Renal pelvis (tissue), 4 donors: Measurements from ENCODE around the gene MAGI2. TPM values are rescaled to one million over a fixed set of nuclear protein-coding genes. Genes with fewer than 3 reads are reported as not detected.
A peak's percentile ranks its signal among the peaks of the same experiment; 100 is the strongest.

Experiments used
- DNase-seq: peaks from one replicate; pipeline ENCODE4 v3.0.0-alpha.2; 2013
- polyA plus RNA-seq, 3 donors: library from polyadenylated mRNA; unstranded; fragments of 120-200 nt; gene quantifications; one replicate each; pipeline ENCODE4 v1.2.1, GENCODE V29; 2013; ENCODE audit not compliant: insufficient read length in 3 of 3

The MAGI2 gene
- polyA plus RNA-seq, 3 donors: 33.9 to 41.0 (median 34.3) TPM

DNA sequence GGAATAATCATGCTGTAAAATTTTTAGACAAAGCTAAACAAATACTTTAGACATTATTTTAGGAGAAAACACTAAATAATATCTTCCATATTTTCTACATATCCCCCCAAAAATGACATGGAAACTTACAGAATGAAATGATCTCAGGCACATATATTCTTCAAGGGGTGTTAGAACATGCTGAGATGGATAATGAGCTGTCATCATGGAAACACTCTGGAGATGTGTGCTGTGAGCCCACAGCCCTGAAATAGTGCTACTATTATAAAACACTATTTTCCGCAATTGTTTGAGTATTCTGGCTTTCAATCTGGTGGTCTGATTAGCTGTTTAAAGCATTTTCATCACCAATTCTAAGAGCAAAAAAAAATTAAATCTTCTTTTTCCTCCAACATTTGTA is 1269.2 kb downstream of the MAGI2 start:
- no peak for DNase-seq

DNA sequence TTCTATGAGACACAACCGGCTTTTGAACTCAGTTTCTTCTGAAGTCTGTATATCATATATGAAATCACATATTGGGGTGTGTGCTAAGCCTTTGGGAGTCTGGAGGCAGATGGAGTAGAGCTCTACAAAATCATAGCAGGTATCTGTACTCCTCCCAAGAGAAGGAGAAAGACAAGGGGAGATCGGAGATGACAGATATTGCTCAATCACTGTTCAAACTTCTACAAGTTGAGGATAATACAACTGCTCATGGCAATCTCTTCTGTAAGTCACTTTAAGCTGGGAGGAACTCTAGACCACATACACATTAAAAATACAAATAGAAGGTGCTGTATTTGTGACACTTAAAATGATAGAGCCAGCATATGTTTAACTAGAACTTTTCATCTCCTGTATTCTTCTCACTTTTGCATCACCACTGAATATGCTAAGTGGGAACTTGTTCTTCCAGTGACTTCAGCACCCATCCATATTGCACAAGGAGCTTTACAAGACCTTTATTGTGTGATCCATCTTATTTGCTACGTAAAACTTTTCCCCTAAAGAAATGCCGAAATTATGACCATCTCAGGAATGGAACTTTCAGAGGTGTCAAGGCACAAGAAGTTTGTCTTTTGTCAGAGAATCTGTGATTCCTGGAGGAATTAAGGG is 1273.5 kb downstream of the MAGI2 start:
- DNase-seq: no peak

GRCh38 chr7:78179211-78179610 is 1274.3 kb downstream of the MAGI2 start:
- DNase-seq: no peak

DNA sequence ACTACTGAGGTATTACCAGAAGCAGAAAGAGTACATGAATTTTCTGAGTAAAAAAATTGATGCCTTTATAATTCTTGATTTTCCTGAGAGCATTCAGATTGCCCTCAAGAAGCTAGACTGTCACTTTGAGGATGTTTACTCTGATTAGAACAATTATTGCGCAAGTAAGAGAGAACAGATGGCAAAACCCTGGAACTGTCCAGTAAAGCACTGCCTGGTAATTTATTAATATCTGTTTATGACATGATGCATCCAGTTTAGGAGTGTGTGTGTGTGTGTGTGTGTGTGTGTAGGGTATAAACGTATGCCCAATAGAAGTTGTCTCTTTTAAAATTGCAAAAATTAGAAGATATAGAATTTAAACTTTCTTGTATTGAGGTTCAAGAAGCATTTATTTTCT is 1275.1 kb downstream of the MAGI2 start:
- DNase-seq: no peak

DNA sequence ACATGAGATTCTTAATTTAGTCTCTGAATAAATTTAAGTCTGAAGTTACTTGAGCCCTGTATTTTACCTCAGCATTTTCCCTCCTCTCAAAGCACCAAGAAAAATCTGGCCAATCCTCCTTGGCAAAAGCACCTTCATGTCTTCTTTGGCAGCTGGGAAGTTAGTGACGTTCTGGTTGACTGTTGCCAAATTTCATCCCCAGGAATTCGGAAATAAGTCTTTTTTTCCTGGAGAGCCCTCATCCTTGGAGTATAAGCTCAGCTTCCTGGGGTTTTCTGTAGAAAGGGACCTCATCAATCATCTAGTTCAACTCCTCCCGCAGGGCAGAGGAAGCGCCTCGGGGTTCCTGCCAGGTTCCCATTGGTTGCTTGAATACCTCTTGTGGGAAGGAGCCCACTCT is 1277.3 kb downstream of the MAGI2 start:
- DNase-seq: no peak

GRCh38 chr7:78175330-78176100 is 1278.0 kb downstream of the MAGI2 start:
- peak; percentile 42 for DNase-seq

- no peak for DNase-seq
Measured at GRCh38 chr7:78173666-78174065, 1279.8 kb downstream of the MAGI2 start.

- no peak for DNase-seq
Measured at GRCh38 chr7:78172933-78173591, 1280.4 kb downstream of the MAGI2 start.

- no peak for DNase-seq
Measured at GRCh38 chr7:78172267-78172757, 1281.2 kb downstream of the MAGI2 start.

GRCh38 chr7:78171398-78171797 is 1282.1 kb downstream of the MAGI2 start:
- DNase-seq: no peak

GRCh38 chr7:78170815-78171214 is 1282.7 kb downstream of the MAGI2 start:
- DNase-seq: no peak

DNA sequence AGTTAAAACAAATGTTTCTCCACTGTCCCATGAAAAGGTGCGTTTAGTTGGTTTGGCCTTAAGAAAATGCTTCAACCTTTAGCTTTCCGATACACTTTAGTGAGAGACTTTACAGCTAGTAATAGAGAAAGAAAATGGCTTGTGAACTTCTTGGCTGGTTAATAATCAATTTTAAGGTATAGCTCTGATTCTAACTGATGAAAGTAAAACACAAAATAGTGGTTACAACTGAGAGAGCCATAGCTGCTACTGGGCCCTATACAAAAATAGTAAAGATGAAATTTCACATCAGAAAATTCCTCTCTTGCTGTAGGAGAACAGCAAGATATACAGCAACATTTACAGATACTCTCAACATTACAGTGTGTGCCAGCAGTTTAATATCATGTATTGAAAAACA is 1283.5 kb downstream of the MAGI2 start:
- no peak for DNase-seq

DNA sequence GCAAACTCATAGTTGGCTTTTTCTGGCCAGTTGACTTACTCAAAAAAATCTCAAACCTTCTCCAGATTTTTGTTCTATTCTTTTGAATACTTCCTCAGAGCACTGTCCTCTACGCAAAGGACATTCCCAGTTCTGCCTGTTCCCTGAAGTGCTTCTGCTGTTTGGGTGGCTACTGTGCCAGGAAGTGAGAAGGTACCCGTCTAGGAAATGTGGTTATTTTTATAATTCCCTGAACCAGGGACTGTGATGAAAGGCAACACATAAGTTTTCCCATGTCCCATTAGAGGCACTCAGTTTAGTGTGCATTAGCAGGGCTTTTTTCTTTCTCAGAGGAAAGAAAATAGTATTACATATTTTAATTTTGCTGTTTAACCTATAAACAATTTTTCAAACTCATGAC is 1284.6 kb downstream of the MAGI2 start:
- DNase-seq: no peak

- no peak for DNase-seq
Measured at GRCh38 chr7:78167860-78168259, 1285.6 kb downstream of the MAGI2 start.

DNA sequence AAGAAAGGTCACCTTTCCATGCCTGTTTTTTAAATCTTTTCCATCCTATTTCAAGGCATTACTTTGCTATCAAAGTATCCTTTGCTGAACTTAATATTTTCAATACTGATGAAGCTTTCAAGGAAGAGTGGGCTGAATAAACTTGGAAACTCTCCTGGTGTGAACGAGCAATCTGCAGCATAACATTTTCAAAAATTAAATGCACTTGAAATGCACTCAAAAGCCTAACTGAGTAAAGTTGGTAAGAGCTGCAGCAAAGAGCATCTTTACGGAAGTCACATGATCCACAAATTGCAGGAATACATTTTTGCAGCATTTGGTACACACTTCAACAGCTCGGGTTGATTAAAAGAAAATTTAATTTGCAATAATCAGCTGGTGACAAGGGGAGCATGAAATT is 1287.6 kb downstream of the MAGI2 start:
- DNase-seq: no peak

DNA sequence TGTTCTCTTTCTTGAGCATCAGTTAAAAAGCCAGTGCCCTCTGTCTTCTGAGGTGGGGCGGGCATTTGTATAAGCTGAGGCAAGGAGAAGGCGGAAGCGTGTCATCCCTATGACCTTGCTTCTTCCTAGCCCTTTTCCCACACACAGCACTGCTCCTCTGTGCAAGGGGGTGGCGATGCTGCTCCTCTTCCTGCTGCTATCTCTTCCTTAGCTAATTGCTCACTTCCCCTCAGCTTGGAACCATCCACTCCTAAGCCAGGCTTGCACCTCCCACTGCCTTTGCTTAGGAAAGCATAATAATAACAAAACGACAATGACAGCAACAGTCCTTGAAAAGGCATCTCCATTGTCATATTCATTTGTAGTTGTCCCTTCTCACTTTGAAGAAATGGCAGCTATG is 1288.0 kb downstream of the MAGI2 start:
- no peak for DNase-seq

- DNase-seq: no peak
Measured at GRCh38 chr7:78164459-78164858, 1289.0 kb downstream of the MAGI2 start.

GRCh38 chr7:78161781-78162180 is 1291.7 kb downstream of the MAGI2 start:
- DNase-seq: no peak

DNA sequence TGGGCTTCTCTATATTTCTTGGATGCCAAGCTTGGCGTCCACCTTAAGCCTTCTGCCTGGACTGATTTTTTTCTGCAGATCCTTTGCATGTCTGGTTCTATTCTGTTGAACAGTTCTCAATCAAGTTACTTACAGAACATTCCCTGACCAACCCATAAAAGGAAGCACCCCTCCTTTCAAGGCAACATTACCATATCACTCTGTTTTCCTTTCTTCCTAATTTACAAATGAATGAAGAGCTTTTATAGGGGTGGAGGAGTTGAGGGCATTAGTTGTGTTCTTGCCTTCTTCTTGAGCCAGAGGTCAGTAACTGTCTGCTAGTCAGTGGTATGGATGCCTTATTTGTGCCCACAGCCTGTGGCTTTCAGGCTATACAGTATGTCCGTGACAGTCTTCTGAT is 1293.9 kb downstream of the MAGI2 start:
- no peak for DNase-seq

- no peak for DNase-seq
Measured at GRCh38 chr7:78153285-78153684, 1300.2 kb downstream of the MAGI2 start.

- no peak for DNase-seq
Measured at GRCh38 chr7:78151229-78151628, 1302.2 kb downstream of the MAGI2 start.

DNA sequence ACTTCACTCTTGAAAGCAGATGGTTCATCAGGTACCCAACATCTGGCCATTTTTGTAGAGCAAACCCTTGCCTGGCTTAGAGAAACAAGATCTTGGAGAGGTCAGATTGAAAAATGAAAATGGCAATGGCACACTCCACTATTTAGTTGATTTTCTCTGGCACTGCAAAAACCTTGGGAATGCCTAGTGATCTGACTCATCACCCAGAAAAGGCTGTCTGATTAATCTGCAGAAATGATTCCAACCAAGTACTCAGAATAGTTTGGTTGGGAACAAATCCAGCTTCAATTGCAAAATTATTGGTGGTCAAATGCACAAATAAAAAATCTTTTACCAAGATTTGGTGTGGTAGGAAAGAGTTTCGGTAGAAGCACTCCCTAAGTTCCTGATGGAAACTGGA is 1303.7 kb downstream of the MAGI2 start:
- no peak for DNase-seq
